Left kidney (tissue), 2 donors: ENCODE data around the gene PIK3IP1. TPM values are rescaled to one million over a fixed set of nuclear protein-coding genes. Genes with fewer than 3 reads are reported as not detected.
A peak's percentile ranks its signal among the peaks of the same experiment; 100 is the strongest.
"Not testable (repeated sequence)": the region's sequence is repeated elsewhere in the genome, so short reads cannot be mapped to it uniquely, and the experiment has no call there.

Experiments
- DNase-seq: peaks from one replicate; pipeline ENCODE4 v3.0.0-alpha.2; 2013
- polyA plus RNA-seq: library from polyadenylated mRNA; unstranded; fragments of 120-200 nt; gene quantifications from one replicate; pipeline ENCODE4 v1.2.1, GENCODE V29; 2013; ENCODE audit not compliant: insufficient read length

Gene PIK3IP1
- polyA plus RNA-seq, 1 donor = 10.6 TPM

GRCh38 chr22:31250740-31251600, 41.3 kb downstream of the PIK3IP1 start:
- no peak for DNase-seq

- DNase-seq = no peak
Observed at GRCh38 chr22:31248965-31249958, 43.0 kb downstream of the PIK3IP1 start.

GRCh38 chr22:31248138-31248745, 44.0 kb downstream of the PIK3IP1 start:
- peak; percentile 76 for DNase-seq

GRCh38 chr22:31247726-31248125, 44.6 kb downstream of the PIK3IP1 start:
- DNase-seq = no peak

- no peak for DNase-seq
Observed at GRCh38 chr22:31246687-31247086, 45.6 kb downstream of the PIK3IP1 start.

GRCh38 chr22:31245998-31246397, 46.3 kb downstream of the PIK3IP1 start:
- not testable (repeated sequence) for DNase-seq

- no peak for DNase-seq
Observed at GRCh38 chr22:31244943-31245451, 47.3 kb downstream of the PIK3IP1 start.

- DNase-seq = no peak
Observed at GRCh38 chr22:31244046-31244942, 48.0 kb downstream of the PIK3IP1 start.

GRCh38 chr22:31243339-31244045, 48.8 kb downstream of the PIK3IP1 start:
- DNase-seq = no peak

- DNase-seq = no peak
Observed at GRCh38 chr22:31241936-31242335, 50.4 kb downstream of the PIK3IP1 start.

GRCh38 chr22:31241200-31241599, 51.1 kb downstream of the PIK3IP1 start:
- no peak for DNase-seq

GRCh38 chr22:31239771-31240370, 52.4 kb downstream of the PIK3IP1 start:
- no peak for DNase-seq

GRCh38 chr22:31238057-31238456, 54.2 kb downstream of the PIK3IP1 start:
- DNase-seq = no peak

GRCh38 chr22:31236044-31236443, 56.2 kb downstream of the PIK3IP1 start:
- DNase-seq = not testable (repeated sequence)

GRCh38 chr22:31235081-31235480, 57.2 kb downstream of the PIK3IP1 start:
- no peak for DNase-seq

GRCh38 chr22:31233001-31233400, 59.3 kb downstream of the PIK3IP1 start:
- DNase-seq = no peak
